Psoas muscle (tissue), 8 donors: Measurements from ENCODE around the gene JUP. TPM values are rescaled to one million over a fixed set of nuclear protein-coding genes. Genes with fewer than 3 reads are reported as not detected.

Source experiments
- ATAC-seq, 4 donors: fragments of 200-7000 bp; cut with Tn5 transposase; one replicate each; pipeline ENCODE4 v1.9.1; 2020; ENCODE audit warnings: moderate library complexity in 3 of 4, mild to moderate bottlenecking in 2 of 4
- DNase-seq, 2 donors: peaks; one replicate each; pipeline ENCODE4 v3.0.0-alpha.2; 2020
- H3K27ac ChIP-seq: fragments of 200-600 bp; one replicate; pipeline ENCODE4 v1.8.0; 2022
- H3K27me3 ChIP-seq, 3 donors: fragments of 200-600 bp in 1 of 3; one replicate each; pipeline versions ENCODE4 v1.6.1 to v1.8.0; 2013 to 2022; ENCODE audit warnings: low read length in 2 of 3, mild to moderate bottlenecking in 2 of 3, moderate library complexity in 1 of 3; ENCODE audit not compliant: insufficient read depth in 3 of 3
- H3K36me3 ChIP-seq, 2 donors: fragments of 200-600 bp in 1 of 2; one replicate each; pipeline versions ENCODE4 v1.6.1 to v1.8.0; 2013 to 2022; ENCODE audit warnings: low read depth in 1 of 2, mild to moderate bottlenecking in 1 of 2, moderate library complexity in 1 of 2; ENCODE audit not compliant: insufficient read depth in 1 of 2
- H3K4me1 ChIP-seq: fragments of 200-600 bp; one replicate; pipeline ENCODE4 v1.8.0; 2022
- H3K4me3 ChIP-seq: fragments of 200-600 bp; one replicate; pipeline ENCODE4 v1.8.0; 2022; ENCODE audit warnings: mild to moderate bottlenecking
- H3K9me3 ChIP-seq: fragments of 200-600 bp; one replicate; pipeline ENCODE4 v1.8.0; 2022
- WGBS, 3 donors: extraction: QIAGEN DNeasy Blood & Tissue Kit; methylation state at CpG; one replicate each; pipeline versions ENCODE4 v1.1.6 to v1.1.7; 2013; 5-methylcytosine and 5-hydroxymethylcytosine counted together
- intact Hi-C, 2 donors: fragments of 100-400 bp; cut with DNase I; formaldehyde crosslinking; loops; one replicate each; pipeline versions ENCODE4 v1.11.0 to v1.14.2; 2022
- polyA plus RNA-seq, 3 donors: library from polyadenylated mRNA; stranded (reverse); fragments of 200-250 nt; gene quantifications; one replicate each; pipeline ENCODE4 v1.2.3, GENCODE V29; 2013
- total RNA-seq, 4 donors: library from RNA; stranded (reverse); fragmentation: NEBNext Ultra II Directional in 2 of 4; extraction: Animal tissue kit (Norgen Biotek cat#: 25700) in 2 of 4; gene quantifications; one replicate each; pipeline versions ENCODE4 v1.2.1 to v1.2.4, GENCODE V29; 2021 to 2023
- TF ChIP-seq, protein P1 (sequence below): fragments of 200-600 bp; IDR thresholded peaks from one replicate; pipeline ENCODE4 v1.8.0; 2022; ENCODE audit warnings: antibody characterized with exemption
- donor health status: healthy with polysubstance abuse.
- donor health status: DM: no; HTN: no; CAD: no; lungs with moderate emphysema.
- donor health status: Bipolar disorder and iron deficiency.
- donor health status: healthy.
- donor health status: DM: yes; HTN: yes; CAD: no.
- donor health status: DM: no; HTN: no; CAD: no.
- donor health status: DM: no; HTN: no; CAD: no.
- donor health status: DM: yes; HTN: yes; CAD: no.

The JUP gene
- total and polyA plus RNA-seq, 7 donors, result 9.4 to 55.0 (median 30.3) TPM

DNA sequence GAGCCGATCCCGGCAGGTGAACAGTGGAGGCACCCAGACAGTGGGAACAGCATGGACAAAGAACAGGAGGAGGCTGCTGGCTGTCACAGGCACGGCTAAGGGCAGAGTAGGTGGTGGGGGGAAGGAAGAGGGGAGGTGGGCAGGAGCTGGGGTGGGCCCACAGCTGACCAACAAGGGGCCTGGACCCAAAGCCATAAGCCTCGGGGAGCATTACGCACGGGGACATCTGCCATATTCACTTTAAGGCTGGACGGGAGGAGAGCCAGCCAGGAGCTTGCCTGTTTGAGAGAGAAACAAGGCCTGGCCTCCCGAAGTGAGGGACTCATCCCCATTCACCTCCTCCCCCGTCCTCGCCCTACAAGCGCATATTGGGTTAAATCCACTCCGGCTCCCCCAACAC lies 32.4 kb downstream of the JUP start:
- DNase-seq (no peak), ATAC-seq (no peak)
- peaks cover 0 to 53% of the 10 kb centered on the region in 2 donors for H3K36me3 ChIP-seq
- intact Hi-C loops, result no loop called here
- no peaks in the 10 kb centered on the region for H3K9me3 ChIP-seq
- 75 to 90% (median 76%) methylated on average over 8 to 12 of the region's 12 CpGs for WGBS, 3 donors
- no peaks in the 10 kb centered on the region for H3K4me1 ChIP-seq
- no peak overlapping the region for H3K4me3 ChIP-seq
- TF ChIP-seq, protein P1, sequence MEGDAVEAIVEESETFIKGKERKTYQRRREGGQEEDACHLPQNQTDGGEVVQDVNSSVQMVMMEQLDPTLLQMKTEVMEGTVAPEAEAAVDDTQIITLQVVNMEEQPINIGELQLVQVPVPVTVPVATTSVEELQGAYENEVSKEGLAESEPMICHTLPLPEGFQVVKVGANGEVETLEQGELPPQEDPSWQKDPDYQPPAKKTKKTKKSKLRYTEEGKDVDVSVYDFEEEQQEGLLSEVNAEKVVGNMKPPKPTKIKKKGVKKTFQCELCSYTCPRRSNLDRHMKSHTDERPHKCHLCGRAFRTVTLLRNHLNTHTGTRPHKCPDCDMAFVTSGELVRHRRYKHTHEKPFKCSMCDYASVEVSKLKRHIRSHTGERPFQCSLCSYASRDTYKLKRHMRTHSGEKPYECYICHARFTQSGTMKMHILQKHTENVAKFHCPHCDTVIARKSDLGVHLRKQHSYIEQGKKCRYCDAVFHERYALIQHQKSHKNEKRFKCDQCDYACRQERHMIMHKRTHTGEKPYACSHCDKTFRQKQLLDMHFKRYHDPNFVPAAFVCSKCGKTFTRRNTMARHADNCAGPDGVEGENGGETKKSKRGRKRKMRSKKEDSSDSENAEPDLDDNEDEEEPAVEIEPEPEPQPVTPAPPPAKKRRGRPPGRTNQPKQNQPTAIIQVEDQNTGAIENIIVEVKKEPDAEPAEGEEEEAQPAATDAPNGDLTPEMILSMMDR, result no peak
- no peaks in the 10 kb centered on the region for H3K27me3 ChIP-seq
- no peak overlapping the region for H3K27ac ChIP-seq

DNA sequence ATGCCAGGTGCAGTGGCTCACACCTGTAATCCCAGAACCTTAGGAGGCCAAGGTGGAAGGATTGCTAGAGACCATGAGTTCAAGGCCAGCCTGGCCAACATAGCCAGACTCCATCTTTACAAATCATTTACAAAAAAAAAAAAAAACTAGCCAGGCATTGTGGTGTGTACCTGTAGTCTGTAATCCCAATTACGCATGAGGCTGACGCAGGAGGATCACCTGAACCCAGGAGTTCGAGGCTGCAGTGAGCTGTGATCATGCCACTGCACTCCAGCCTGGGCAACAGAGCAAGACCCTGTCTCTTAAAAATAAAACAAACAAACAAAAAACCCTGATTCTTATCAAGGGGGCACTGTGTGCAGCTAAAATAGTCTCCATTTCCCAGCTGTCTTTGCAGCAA lies 35.2 kb downstream of the JUP start:
- WGBS, 3 donors, result 81 to 86% (median 85%) methylated on average over 3 of the region's 3 CpGs

DNA sequence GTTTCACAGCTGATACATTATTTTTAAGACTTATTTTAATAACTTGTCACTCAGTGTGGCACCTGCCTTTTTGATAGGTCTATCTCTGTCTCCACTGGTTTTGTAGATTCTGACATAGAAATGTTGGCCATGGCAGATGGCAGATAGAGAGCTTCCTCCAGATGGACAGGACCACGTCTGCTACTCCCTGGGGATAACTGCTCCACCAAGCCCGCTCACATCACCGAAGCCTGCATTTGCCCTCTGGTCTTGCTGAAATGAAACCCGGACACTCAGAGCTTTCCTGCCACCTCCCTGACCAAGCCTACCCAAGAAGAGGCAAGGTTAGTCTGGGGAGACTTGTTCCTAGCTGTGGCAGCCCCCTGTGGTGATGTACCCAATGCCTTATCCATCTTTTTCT lies 35.6 kb downstream of the JUP start:
- Histone ChIP-seq H3K36me3 (peaks cover 0 to 21% of the 10 kb centered on the region in 2 donors), H3K9me3 (no peaks in the 10 kb centered on the region), H3K4me3 (no peak overlapping the region), H3K27ac (no peak overlapping the region), H3K27me3 (no peaks in the 10 kb centered on the region), H3K4me1 (no peaks in the 10 kb centered on the region)
- intact Hi-C loops, result no loop called here
- DNase-seq (no peak), ATAC-seq (no peak)
- WGBS, 3 donors, result 52 to 60% (median 59%) methylated on average over 4 of the region's 4 CpGs
- TF ChIP-seq, protein P1, result no peak

More for the DNA sequence above, 35.2 kb downstream of the JUP start:
- Histone ChIP-seq H3K36me3 (peaks cover 0 to 26% of the 10 kb centered on the region in 2 donors), H3K4me1 (no peaks in the 10 kb centered on the region), H3K9me3 (no peaks in the 10 kb centered on the region), H3K27me3 (no peaks in the 10 kb centered on the region), H3K27ac (no peak overlapping the region), H3K4me3 (no peak overlapping the region)
- DNase-seq (no peak), ATAC-seq (no peak)
- TF ChIP-seq, protein P1, result no peak
- intact Hi-C loops, result no loop called here

DNA sequence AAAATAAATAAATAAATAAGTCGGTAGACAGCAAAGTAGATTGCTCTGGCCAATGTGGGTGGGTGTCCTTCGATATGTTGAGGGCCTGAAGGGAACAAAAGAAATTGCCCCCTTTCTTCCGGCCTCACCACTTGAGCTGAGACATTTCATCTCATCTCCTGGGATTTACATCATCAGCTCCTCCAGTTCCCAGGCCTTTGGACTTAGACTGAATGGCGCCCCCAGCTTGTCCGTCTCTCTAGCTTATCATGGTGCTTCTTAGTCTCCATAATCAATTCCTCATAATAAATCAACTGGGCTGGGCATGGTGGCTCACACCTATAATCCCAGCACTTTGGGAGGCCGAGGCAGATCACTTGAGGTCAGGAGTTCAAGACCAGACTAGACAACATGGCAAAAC lies 38.2 kb downstream of the JUP start:
- Histone ChIP-seq H3K27ac (no peak overlapping the region), H3K36me3 (no peaks in the 10 kb centered on the region), H3K4me1 (no peaks in the 10 kb centered on the region), H3K4me3 (no peak overlapping the region), H3K9me3 (no peaks in the 10 kb centered on the region), H3K27me3 (no peaks in the 10 kb centered on the region)
- 84 to 88% (median 87%) methylated on average over 6 of the region's 6 CpGs for WGBS, 3 donors
- ATAC-seq (no peak), DNase-seq (no peak)
- intact Hi-C loops, result no loop called here
- TF ChIP-seq, protein P1, result no peak

DNA sequence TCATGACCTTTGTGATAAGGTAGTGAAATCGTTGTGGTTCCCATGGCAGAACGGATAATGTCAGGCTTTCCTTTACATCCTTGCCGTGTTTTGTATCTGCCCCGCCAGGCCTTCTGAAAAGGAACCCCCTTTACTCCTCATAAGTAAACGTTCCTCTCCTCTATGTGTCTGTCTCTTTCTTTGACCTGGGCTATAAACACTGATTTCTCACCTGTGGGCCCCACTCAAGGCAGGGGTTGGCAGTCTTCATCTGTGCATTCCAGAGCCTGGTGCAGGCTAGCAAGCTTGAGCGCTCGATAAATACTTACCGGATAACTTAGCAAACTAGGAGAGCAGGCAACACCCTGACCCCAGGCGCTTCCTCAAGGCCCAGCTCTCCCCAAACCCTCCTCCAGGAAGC lies 44.8 kb downstream of the JUP start:
- DNase-seq (no peak), ATAC-seq (no peak)
- Histone ChIP-seq H3K27me3 (peaks cover 0 to 10% (median 1%) of the 10 kb centered on the region in 3 donors), H3K4me1 (peaks cover 3% of the 10 kb centered on the region), H3K9me3 (no peaks in the 10 kb centered on the region), H3K36me3 (no peaks in the 10 kb centered on the region), H3K27ac (no peak overlapping the region), H3K4me3 (no peak overlapping the region)
- TF ChIP-seq, protein P1, result no peak
- intact Hi-C loops, result no loop called here
- 81 to 85% (median 84%) methylated on average over 9 of the region's 9 CpGs for WGBS, 3 donors
